Measurements from ENCODE around the gene TUBG2. TPM values are rescaled to one million over a fixed set of nuclear protein-coding genes. Genes with fewer than 3 reads are reported as not detected.

Gene TUBG2
- total RNA-seq, 2 donors from 2014 or later = 36.8 to 57.7 TPM

- H3K4me3 ChIP-seq = no peak overlapping the region
- H3K4me1 ChIP-seq (replicated peaks) = no peaks in the 10 kb centered on the region
- DNase-seq (ENCODE audit: low spot score) = no peak
- H3K27me3 ChIP-seq (replicated peaks; ENCODE audit: insufficient read depth) = no peaks in the 10 kb centered on the region
- no peak overlapping the region for H3K27ac ChIP-seq
- TF ChIP-seq POLR2A (IDR thresholded peaks at IDR 0.05) = no peak
- TF ChIP-seq CTCF (IDR thresholded peaks at IDR 0.05) = no peak
- no peak for TF ChIP-seq POLR2AphosphoS5 (IDR thresholded peaks at IDR 0.05)
- H3K36me3 ChIP-seq = no peaks in the 10 kb centered on the region
- no peaks in the 10 kb centered on the region for H3K9me3 ChIP-seq
- WGBS = 84% methylated on average over 5 of the region's 5 CpGs
- intact Hi-C loops (cut with DNase I) = no loop called here
These were observed 11.3 kb upstream of the TUBG2 start for GRCh38 chr17:42647778-42648177.

- intact Hi-C loops (cut with DNase I) = no loop called here
- 78% methylated on average over 4 of the region's 4 CpGs for WGBS
- H3K27ac ChIP-seq = no peak overlapping the region
- no peaks in the 10 kb centered on the region for H3K36me3 ChIP-seq
- no peak for TF ChIP-seq POLR2A (IDR thresholded peaks at IDR 0.05)
- no peak for TF ChIP-seq POLR2AphosphoS5 (IDR thresholded peaks at IDR 0.05)
- no peak for TF ChIP-seq CTCF (IDR thresholded peaks at IDR 0.05)
- no peak overlapping the region for H3K4me3 ChIP-seq
- no peak for DNase-seq (ENCODE audit: low spot score)
- H3K27me3 ChIP-seq (replicated peaks; ENCODE audit: insufficient read depth) = no peaks in the 10 kb centered on the region
- H3K9me3 ChIP-seq = no peaks in the 10 kb centered on the region
- no peaks in the 10 kb centered on the region for H3K4me1 ChIP-seq (replicated peaks)
These were observed 7.7 kb upstream of the TUBG2 start for GRCh38 chr17:42651392-42651791.

GRCh38 chr17:42653179-42654124 is 5.6 kb upstream of the TUBG2 start:
- Histone ChIP-seq H3K4me3 (peak overlapping the region; percentile 13 to 18), H3K27ac (peak overlapping the region; percentile 73 to 75), H3K36me3 (no peaks in the 10 kb centered on the region), H3K27me3 (replicated peaks; ENCODE audit: insufficient read depth) (no peaks in the 10 kb centered on the region), H3K4me1 (replicated peaks) (no peaks in the 10 kb centered on the region), H3K9me3 (no peaks in the 10 kb centered on the region)
- TF ChIP-seq CTCF (IDR thresholded peaks at IDR 0.05) (no peak), POLR2AphosphoS5 (IDR thresholded peaks at IDR 0.05) (peak; percentile 78), POLR2A (IDR thresholded peaks at IDR 0.05) (no peak)
- intact Hi-C loops (cut with DNase I) = no loop called here
- DNase-seq (ENCODE audit: low spot score) = peak; percentile 49
- WGBS = 24% methylated on average over 42 of the region's 42 CpGs

GRCh38 chr17:42655528-42655927 is 3.6 kb upstream of the TUBG2 start:
- H3K27ac ChIP-seq = no peak overlapping the region
- H3K27me3 ChIP-seq (replicated peaks; ENCODE audit: insufficient read depth) = no peaks in the 10 kb centered on the region
- TF ChIP-seq POLR2AphosphoS5 (IDR thresholded peaks at IDR 0.05) (no peak), POLR2A (IDR thresholded peaks at IDR 0.05) (no peak), CTCF (IDR thresholded peaks at IDR 0.05) (no peak)
- no peak overlapping the region for H3K4me3 ChIP-seq
- H3K4me1 ChIP-seq (replicated peaks) = no peaks in the 10 kb centered on the region
- H3K36me3 ChIP-seq = no peaks in the 10 kb centered on the region
- no peak for DNase-seq (ENCODE audit: low spot score)
- H3K9me3 ChIP-seq = no peaks in the 10 kb centered on the region
- intact Hi-C loops (cut with DNase I) = loop anchor here (5.0 kb wide), 1 partner anchor 48 kb away; the partner anchor contains the start of genes RETREG3 and TUBG1
- WGBS = 55% methylated on average over 2 of the region's 2 CpGs

All from prostate gland (tissue), 2 donors.